ENCODE measurements around the gene CNTN4.

CNTN4 gene

DNA sequence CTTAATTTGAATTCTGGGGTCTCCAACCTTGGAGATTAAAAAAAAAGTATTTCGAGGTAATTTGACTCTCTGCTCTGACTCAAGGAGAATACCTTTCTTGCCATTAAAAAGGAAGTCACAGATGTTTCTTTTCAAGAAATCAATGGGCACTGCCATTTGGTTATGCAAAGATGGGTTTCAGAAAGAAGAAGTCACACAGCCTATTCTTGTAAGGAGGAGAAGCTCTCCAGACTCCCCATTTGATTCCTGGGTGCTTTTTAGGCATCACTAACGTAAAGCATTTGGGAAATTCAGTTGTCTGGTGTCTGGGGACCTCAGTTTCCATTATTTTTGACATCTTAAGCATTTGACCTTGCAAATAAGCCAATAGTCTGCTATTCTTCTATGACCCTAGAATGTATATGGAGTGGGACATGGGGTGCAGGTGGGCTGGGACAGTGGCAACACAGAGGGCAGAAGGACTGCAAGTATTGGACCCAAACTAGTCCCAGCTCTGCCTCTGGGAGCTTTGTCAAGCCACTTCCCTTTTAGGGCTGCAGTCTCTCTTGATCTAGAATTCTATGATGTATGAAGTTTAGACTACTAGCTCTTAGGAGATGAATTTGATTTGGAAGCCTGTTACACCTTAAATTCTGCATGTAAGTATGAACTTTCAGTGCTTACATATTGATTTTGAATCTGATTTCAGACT, 983.7 kb downstream of the CNTN4 start:
- no peak overlapping the region for H3K27ac Mint-ChIP-seq
- no peaks in the 10 kb centered on the region for H3K9me3 Mint-ChIP-seq (ENCODE audit: low read depth)
- H3K4me1 Mint-ChIP-seq (ENCODE audit: low read depth) = no peaks in the 10 kb centered on the region
- no peaks in the 10 kb centered on the region for H3K36me3 Mint-ChIP-seq
- no peak overlapping the region for H3K4me3 Mint-ChIP-seq
- H3K27me3 Mint-ChIP-seq = peaks cover 3% of the 10 kb centered on the region

- Mint-ChIP-seq H3K4me3 (no peak overlapping the region), H3K4me1 (ENCODE audit: low read depth) (no peaks in the 10 kb centered on the region), H3K27me3 (peaks cover 3% of the 10 kb centered on the region), H3K36me3 (no peaks in the 10 kb centered on the region), H3K9me3 (ENCODE audit: low read depth) (no peaks in the 10 kb centered on the region), H3K27ac (no peak overlapping the region)
Measured at GRCh38 chr3:3084890-3085289, 986.2 kb downstream of the CNTN4 start.

GRCh38 chr3:3085782-3086181, 987.1 kb downstream of the CNTN4 start:
- Mint-ChIP-seq H3K36me3 (no peaks in the 10 kb centered on the region), H3K9me3 (ENCODE audit: low read depth) (no peaks in the 10 kb centered on the region), H3K27ac (no peak overlapping the region), H3K4me1 (ENCODE audit: low read depth) (no peaks in the 10 kb centered on the region), H3K4me3 (no peak overlapping the region), H3K27me3 (peaks cover 3% of the 10 kb centered on the region)

- Mint-ChIP-seq H3K36me3 (no peaks in the 10 kb centered on the region), H3K9me3 (ENCODE audit: low read depth) (no peaks in the 10 kb centered on the region), H3K27me3 (peaks cover 3% of the 10 kb centered on the region), H3K4me3 (no peak overlapping the region), H3K4me1 (ENCODE audit: low read depth) (no peaks in the 10 kb centered on the region), H3K27ac (no peak overlapping the region)
Measured at GRCh38 chr3:3086239-3086638, 987.6 kb downstream of the CNTN4 start.

- no peaks in the 10 kb centered on the region for H3K36me3 Mint-ChIP-seq
- no peaks in the 10 kb centered on the region for H3K4me1 Mint-ChIP-seq (ENCODE audit: low read depth)
- no peak overlapping the region for H3K4me3 Mint-ChIP-seq
- H3K27ac Mint-ChIP-seq = no peak overlapping the region
- no peaks in the 10 kb centered on the region for H3K9me3 Mint-ChIP-seq (ENCODE audit: low read depth)
- H3K27me3 Mint-ChIP-seq = peaks cover 3% of the 10 kb centered on the region
Measured at GRCh38 chr3:3087279-3087678, 988.6 kb downstream of the CNTN4 start.

DNA sequence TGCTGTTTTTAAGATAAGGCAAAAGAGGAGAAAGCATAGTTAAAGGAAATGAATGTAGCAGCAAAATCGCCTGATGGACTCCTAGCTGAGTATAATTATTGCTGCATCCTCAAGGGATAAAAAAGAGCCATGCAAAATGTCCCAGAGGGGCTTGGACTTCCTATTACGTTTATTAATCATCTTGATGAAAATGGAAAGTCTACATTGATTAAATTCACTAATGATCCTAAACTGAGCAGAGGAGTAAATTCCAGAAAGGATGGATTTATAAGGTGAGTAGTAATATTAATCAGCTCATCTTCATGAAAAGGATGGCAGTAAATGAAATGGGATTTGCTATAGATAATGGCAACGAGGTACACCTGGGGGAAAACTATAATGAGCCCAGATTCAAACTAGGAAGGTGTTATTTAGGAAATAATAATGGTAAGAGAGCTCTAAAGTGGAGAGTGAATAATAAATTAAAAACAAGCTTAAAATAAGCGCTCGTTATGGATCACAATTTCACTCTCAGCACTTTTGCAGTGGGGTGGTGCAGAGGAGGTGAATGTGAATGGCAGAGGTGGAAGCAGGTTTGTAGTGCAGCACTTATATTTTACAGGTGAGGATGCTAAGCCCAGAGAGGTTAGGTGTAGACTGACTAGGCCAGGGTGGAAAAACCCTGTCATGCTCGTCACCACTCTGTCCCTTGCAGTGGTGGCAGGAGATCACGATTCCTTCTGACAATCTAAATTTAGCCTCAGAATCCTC, 989.2 kb downstream of the CNTN4 start:
- Mint-ChIP-seq H3K27me3 (peaks cover 3% of the 10 kb centered on the region), H3K4me3 (no peak overlapping the region), H3K9me3 (ENCODE audit: low read depth) (no peaks in the 10 kb centered on the region), H3K27ac (no peak overlapping the region), H3K36me3 (no peaks in the 10 kb centered on the region), H3K4me1 (ENCODE audit: low read depth) (no peaks in the 10 kb centered on the region)

DNA sequence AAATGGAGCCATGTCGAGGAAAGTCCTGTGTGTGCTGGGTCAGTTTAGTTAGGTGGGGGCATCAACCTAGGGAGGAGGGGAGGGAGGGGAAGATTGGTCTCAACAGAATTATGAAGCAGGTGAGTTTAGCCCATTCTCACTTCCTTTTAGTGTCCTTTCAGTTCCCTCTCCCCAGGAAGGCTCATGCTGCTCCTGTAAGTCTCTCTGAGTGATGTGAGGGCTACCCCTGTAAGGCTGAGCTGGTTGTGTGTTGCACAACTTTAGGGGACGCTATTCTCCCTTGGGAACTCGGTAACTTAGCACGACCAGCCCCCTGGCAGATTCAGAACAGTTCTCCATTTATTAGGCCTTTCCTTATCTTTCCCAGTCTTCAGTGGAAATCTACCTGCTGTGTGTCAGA, 990.4 kb downstream of the CNTN4 start:
- no peak overlapping the region for H3K27ac Mint-ChIP-seq
- H3K9me3 Mint-ChIP-seq (ENCODE audit: low read depth) = no peaks in the 10 kb centered on the region
- H3K4me1 Mint-ChIP-seq (ENCODE audit: low read depth) = no peaks in the 10 kb centered on the region
- H3K36me3 Mint-ChIP-seq = no peaks in the 10 kb centered on the region
- H3K27me3 Mint-ChIP-seq = peaks cover 3% of the 10 kb centered on the region
- H3K4me3 Mint-ChIP-seq = no peak overlapping the region

DNA sequence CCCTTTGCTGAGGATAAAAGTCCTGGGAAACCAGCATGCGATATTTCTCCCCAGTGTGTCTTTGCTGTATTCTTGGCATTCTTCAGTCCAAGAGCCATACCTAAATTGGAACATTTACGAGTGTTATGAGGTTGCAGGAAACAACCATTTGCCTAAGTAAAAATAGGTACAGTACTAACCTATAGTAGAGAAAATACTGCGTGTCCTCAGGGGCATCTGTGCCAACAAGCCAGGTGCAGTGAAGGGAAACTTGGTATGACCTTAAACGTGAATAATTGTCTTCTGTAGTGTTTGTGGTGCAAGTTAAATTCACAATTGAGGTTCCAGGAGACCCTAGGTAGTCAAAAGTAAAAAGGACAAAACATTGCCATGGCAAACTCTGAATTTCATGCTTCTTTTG, 999.3 kb downstream of the CNTN4 start:
- no peak overlapping the region for H3K4me3 Mint-ChIP-seq
- H3K27me3 Mint-ChIP-seq = peaks cover 5% of the 10 kb centered on the region
- no peak overlapping the region for H3K27ac Mint-ChIP-seq
- H3K4me1 Mint-ChIP-seq (ENCODE audit: low read depth) = no peaks in the 10 kb centered on the region
- no peaks in the 10 kb centered on the region for H3K36me3 Mint-ChIP-seq
- no peaks in the 10 kb centered on the region for H3K9me3 Mint-ChIP-seq (ENCODE audit: low read depth)

- Mint-ChIP-seq H3K36me3 (no peaks in the 10 kb centered on the region), H3K27ac (no peak overlapping the region), H3K27me3 (peaks cover 7% of the 10 kb centered on the region), H3K4me3 (no peak overlapping the region), H3K4me1 (ENCODE audit: low read depth) (no peaks in the 10 kb centered on the region), H3K9me3 (ENCODE audit: low read depth) (no peaks in the 10 kb centered on the region)
Measured at GRCh38 chr3:3101660-3102458, 1003.2 kb downstream of the CNTN4 start.

GRCh38 chr3:3102751-3103150, 1004.1 kb downstream of the CNTN4 start:
- Mint-ChIP-seq H3K27ac (no peak overlapping the region), H3K4me3 (no peak overlapping the region), H3K36me3 (no peaks in the 10 kb centered on the region), H3K27me3 (peaks cover 7% of the 10 kb centered on the region), H3K9me3 (ENCODE audit: low read depth) (no peaks in the 10 kb centered on the region), H3K4me1 (ENCODE audit: low read depth) (no peaks in the 10 kb centered on the region)

GRCh38 chr3:3105246-3105645, 1006.6 kb downstream of the CNTN4 start:
- peaks cover 6% of the 10 kb centered on the region for H3K27me3 Mint-ChIP-seq
- no peaks in the 10 kb centered on the region for H3K9me3 Mint-ChIP-seq (ENCODE audit: low read depth)
- H3K36me3 Mint-ChIP-seq = no peaks in the 10 kb centered on the region
- no peak overlapping the region for H3K27ac Mint-ChIP-seq
- peaks cover 2% of the 10 kb centered on the region for H3K4me1 Mint-ChIP-seq (ENCODE audit: low read depth)
- H3K4me3 Mint-ChIP-seq = no peak overlapping the region

DNA sequence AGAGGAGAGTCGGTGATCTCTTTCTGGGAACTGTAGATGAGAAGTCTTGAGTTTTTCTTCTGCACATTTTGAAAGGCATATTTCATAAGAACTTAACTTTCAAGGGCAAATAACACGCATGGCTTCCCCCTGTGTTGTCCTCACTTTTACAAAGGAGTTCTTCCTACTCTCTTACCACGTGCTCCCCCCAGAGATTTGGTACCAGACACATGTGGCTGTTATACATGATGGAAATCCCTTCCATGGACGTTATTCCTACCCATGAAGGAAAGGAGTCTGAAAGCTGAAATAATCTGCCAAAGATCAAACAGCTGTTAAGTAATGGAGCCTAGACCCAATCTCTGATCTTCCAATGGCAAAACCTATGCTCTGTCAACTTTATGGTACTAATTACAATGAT, 1007.1 kb downstream of the CNTN4 start:
- Mint-ChIP-seq H3K4me3 (no peak overlapping the region), H3K27me3 (peaks cover 6% of the 10 kb centered on the region), H3K4me1 (ENCODE audit: low read depth) (peaks cover 2% of the 10 kb centered on the region), H3K27ac (no peak overlapping the region), H3K36me3 (no peaks in the 10 kb centered on the region), H3K9me3 (ENCODE audit: low read depth) (no peaks in the 10 kb centered on the region)

- Mint-ChIP-seq H3K36me3 (no peaks in the 10 kb centered on the region), H3K4me1 (ENCODE audit: low read depth) (peaks cover 2% of the 10 kb centered on the region), H3K9me3 (ENCODE audit: low read depth) (no peaks in the 10 kb centered on the region), H3K27me3 (peaks cover 6% of the 10 kb centered on the region), H3K4me3 (no peak overlapping the region), H3K27ac (no peak overlapping the region)
Measured at GRCh38 chr3:3107181-3107580, 1008.5 kb downstream of the CNTN4 start.

All from activated naive CD8-positive, alpha-beta T cell (primary cell).